GM21515 (cell line): ENCODE results near the gene RGR.

Source experiments
- ATAC-seq: cut with Tn5 transposase; IDR thresholded peaks from one replicate; pipeline ENCODE4 v1.9.1; 2021; ENCODE audit not compliant: unreplicated experiment

The RGR gene

GRCh38 chr10:84244651-84245270, at the start of gene RGR:
TSS of gene RGR (plus strand) at chr10:84245053. CDS start at chr10:84245091, 38 bp downstream.
- no peak for ATAC-seq

- no peak for ATAC-seq
These were observed 48.8 kb upstream of the RGR start for GRCh38 chr10:84196083-84196482.

- ATAC-seq = no peak
These were observed 47.9 kb upstream of the RGR start for GRCh38 chr10:84196941-84197340.

GRCh38 chr10:84197643-84198042, 47.2 kb upstream of the RGR start:
- no peak for ATAC-seq

- no peak for ATAC-seq
These were observed 46.5 kb upstream of the RGR start for GRCh38 chr10:84198206-84198915.

- no peak for ATAC-seq
These were observed 44.2 kb upstream of the RGR start for GRCh38 chr10:84200537-84201243.

GRCh38 chr10:84201244-84201606, 43.6 kb upstream of the RGR start:
- ATAC-seq = no peak

- ATAC-seq = no peak
These were observed 43.2 kb upstream of the RGR start for GRCh38 chr10:84201682-84202081.

- no peak for ATAC-seq
These were observed 42.5 kb upstream of the RGR start for GRCh38 chr10:84202349-84202748.

- ATAC-seq = peak; percentile 53
These were observed 40.7 kb upstream of the RGR start for GRCh38 chr10:84204122-84204521.

GRCh38 chr10:84204610-84205009, 40.2 kb upstream of the RGR start:
- ATAC-seq = no peak

- ATAC-seq = peak; percentile 87
These were observed 39.6 kb upstream of the RGR start for GRCh38 chr10:84205049-84205852.

GRCh38 chr10:84205853-84206525, 38.9 kb upstream of the RGR start:
- ATAC-seq = no peak

- no peak for ATAC-seq
These were observed 36.8 kb upstream of the RGR start for GRCh38 chr10:84208023-84208422.

GRCh38 chr10:84211566-84211965, 33.3 kb upstream of the RGR start:
- ATAC-seq = no peak

- no peak for ATAC-seq
These were observed 32.8 kb upstream of the RGR start for GRCh38 chr10:84212014-84212413.

- no peak for ATAC-seq
These were observed 31.8 kb upstream of the RGR start for GRCh38 chr10:84213076-84213475.

GRCh38 chr10:84214046-84214572, 30.7 kb upstream of the RGR start:
- no peak for ATAC-seq

GRCh38 chr10:84214612-84215235, 30.1 kb upstream of the RGR start:
- peak; percentile 75 for ATAC-seq

GRCh38 chr10:84216834-84217233, 28.0 kb upstream of the RGR start:
- ATAC-seq = no peak
